Measurements from ENCODE around the gene LPCAT4.

Gene LPCAT4

DNA sequence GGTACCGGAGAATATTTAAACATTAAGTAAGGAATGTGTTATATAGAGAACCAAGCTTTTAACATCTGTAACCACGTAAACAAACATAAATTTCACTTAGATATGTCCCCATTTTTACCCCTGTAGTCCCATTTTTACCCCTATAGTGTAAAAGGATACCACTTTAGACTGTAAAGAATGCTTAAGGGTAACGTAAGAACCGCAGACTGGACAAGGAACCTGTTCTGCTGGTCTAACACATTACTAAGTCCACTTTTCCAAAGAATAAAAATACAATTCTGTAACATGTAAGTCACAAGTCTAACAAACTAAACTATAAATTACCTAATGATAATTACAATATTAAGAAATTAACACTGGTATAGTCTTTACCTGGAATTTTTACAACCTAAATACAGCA, 32.3 kb downstream of the LPCAT4 start:
- in situ Hi-C loops (cut with HindIII; ENCODE audit: low pct_ligation_motif_present, low sequenced_read_pairs) = loop anchor here (25.0 kb wide), 1 partner anchor 97 kb away; the partner anchor contains the start of gene EMC4

DNA sequence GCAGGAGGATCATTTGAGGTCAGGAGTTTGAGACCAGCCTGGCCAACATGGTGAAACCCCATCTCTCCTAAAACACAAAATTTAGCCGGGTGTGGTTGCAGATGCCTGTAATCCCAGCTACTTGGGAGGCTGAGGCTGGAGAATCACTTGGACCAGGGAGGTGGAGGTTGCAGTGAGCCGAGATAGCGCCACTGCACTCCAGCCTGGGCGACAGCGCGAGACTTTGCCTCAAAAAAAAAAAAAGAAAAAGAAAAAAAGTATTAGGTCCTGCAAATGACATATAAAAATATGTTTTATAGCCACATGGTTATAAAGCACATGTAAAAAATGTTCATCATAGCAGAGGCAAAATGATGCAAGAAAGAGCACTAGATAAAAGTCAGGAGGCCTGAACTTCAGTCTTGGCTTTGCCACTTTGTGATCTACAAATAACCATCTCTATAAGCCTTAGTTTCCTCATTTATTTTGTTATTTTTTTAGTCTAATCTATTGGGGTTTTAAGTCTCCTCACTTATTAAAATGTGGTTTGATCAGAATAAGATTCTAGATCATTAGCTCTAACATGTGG, 34.4 kb downstream of the LPCAT4 start:
- H3K4me3 ChIP-seq (ENCODE audit: low read depth, low read length) = no peak overlapping the region
- H3K36me3 ChIP-seq (replicated peaks) = no peaks in the 10 kb centered on the region
- in situ Hi-C loops (cut with HindIII; ENCODE audit: low pct_ligation_motif_present, low sequenced_read_pairs) = loop anchor here (25.0 kb wide), 1 partner anchor 95 kb away; the partner anchor contains the start of gene EMC4
- no peak overlapping the region for H3K27ac ChIP-seq
- no peaks in the 10 kb centered on the region for H3K27me3 ChIP-seq (replicated peaks)
- TF ChIP-seq, protein P1, sequence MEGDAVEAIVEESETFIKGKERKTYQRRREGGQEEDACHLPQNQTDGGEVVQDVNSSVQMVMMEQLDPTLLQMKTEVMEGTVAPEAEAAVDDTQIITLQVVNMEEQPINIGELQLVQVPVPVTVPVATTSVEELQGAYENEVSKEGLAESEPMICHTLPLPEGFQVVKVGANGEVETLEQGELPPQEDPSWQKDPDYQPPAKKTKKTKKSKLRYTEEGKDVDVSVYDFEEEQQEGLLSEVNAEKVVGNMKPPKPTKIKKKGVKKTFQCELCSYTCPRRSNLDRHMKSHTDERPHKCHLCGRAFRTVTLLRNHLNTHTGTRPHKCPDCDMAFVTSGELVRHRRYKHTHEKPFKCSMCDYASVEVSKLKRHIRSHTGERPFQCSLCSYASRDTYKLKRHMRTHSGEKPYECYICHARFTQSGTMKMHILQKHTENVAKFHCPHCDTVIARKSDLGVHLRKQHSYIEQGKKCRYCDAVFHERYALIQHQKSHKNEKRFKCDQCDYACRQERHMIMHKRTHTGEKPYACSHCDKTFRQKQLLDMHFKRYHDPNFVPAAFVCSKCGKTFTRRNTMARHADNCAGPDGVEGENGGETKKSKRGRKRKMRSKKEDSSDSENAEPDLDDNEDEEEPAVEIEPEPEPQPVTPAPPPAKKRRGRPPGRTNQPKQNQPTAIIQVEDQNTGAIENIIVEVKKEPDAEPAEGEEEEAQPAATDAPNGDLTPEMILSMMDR (IDR thresholded peaks at IDR 0.05; ENCODE audit: low read depth, low read length, missing control alignments) = no peak
- no peak for DNase-seq

More for the DNA sequence above, 32.3 kb downstream of the LPCAT4 start:
- H3K4me3 ChIP-seq (ENCODE audit: low read depth, low read length) = peak overlapping the region; percentile 10
- TF ChIP-seq, protein P1 (IDR thresholded peaks at IDR 0.05; ENCODE audit: low read depth, low read length, missing control alignments) = no peak
- DNase-seq = no peak
- no peaks in the 10 kb centered on the region for H3K36me3 ChIP-seq (replicated peaks)
- H3K27me3 ChIP-seq (replicated peaks) = no peaks in the 10 kb centered on the region
- peak overlapping the region; percentile 61 for H3K27ac ChIP-seq

DNA sequence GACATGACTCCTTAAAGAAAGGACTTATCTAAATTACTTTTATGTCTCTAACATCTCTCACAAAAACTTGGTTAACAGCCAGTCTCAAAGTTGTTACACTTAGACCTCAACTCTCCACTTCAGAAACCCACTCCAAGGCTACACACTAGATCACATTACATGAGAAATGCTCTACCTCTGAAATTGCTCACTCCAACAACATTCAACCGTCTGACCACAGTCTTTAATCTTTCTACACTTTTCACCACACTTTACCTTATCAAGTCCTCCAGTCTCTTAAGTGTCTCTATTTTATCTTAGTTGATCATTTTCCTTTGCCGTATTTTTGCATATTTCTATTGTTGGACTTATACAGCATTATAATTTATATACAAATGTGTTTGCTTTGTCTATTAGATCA, 35.2 kb downstream of the LPCAT4 start:
- Histone ChIP-seq H3K27ac (no peak overlapping the region), H3K27me3 (replicated peaks) (no peaks in the 10 kb centered on the region), H3K4me3 (ENCODE audit: low read depth, low read length) (no peak overlapping the region), H3K36me3 (replicated peaks) (no peaks in the 10 kb centered on the region)
- no peak for DNase-seq
- TF ChIP-seq, protein P1 (IDR thresholded peaks at IDR 0.05; ENCODE audit: low read depth, low read length, missing control alignments) = no peak
- in situ Hi-C loops (cut with HindIII; ENCODE audit: low pct_ligation_motif_present, low sequenced_read_pairs) = loop anchor here (25.0 kb wide), 1 partner anchor 95 kb away; the partner anchor contains the start of gene EMC4

DNA sequence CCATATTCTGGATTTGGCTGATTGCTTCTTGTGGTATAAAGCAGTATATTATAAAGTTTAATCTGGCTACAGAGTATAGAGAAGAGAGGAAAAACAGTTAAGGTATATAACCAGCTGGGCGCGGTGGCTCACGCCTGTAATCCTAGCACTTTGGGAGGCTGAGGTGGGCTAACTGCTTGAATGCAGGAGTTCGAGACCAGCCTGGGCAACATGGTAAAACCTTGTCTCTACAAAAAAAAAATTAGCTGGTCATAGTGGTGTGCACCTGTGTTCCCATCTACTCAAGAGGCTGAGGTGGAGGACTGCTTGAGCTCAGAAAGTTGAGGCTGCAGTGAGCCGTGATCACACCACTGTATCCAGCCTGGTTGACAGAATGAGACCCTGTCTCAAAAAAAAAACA, 36.7 kb downstream of the LPCAT4 start:
- TF ChIP-seq, protein P1 (IDR thresholded peaks at IDR 0.05; ENCODE audit: low read depth, low read length, missing control alignments) = no peak
- no peak overlapping the region for H3K27ac ChIP-seq
- H3K27me3 ChIP-seq (replicated peaks) = no peaks in the 10 kb centered on the region
- H3K4me3 ChIP-seq (ENCODE audit: low read depth, low read length) = no peak overlapping the region
- in situ Hi-C loops (cut with HindIII; ENCODE audit: low pct_ligation_motif_present, low sequenced_read_pairs) = loop anchor here (25.0 kb wide), 1 partner anchor 93 kb away; the partner anchor contains the start of gene EMC4
- H3K36me3 ChIP-seq (replicated peaks) = no peaks in the 10 kb centered on the region
- DNase-seq = no peak

DNA sequence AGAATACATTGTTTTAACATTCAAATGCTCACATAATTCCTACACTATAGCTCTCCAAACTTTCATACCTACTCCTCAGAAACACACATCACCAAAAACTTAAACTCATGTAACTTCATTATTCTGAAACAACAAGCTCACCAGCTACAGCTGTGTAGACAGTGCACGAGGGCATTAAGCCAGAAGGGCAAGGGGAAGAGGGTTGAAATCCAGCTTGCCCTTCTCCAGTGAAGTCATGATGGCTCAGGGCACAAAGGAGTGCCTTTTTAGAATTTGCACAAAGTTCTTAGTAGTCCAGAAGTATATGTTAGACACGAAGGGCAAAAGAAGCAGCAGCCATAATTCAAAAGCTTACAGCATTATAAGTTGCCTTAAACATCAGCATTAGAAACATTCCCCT, 38.0 kb downstream of the LPCAT4 start:
- Histone ChIP-seq H3K27me3 (replicated peaks) (no peaks in the 10 kb centered on the region), H3K36me3 (replicated peaks) (no peaks in the 10 kb centered on the region), H3K27ac (no peak overlapping the region), H3K4me3 (ENCODE audit: low read depth, low read length) (no peak overlapping the region)
- in situ Hi-C loops (cut with HindIII; ENCODE audit: low pct_ligation_motif_present, low sequenced_read_pairs) = loop anchor here (25.0 kb wide), 1 partner anchor 92 kb away; the partner anchor contains the start of gene EMC4
- TF ChIP-seq, protein P1 (IDR thresholded peaks at IDR 0.05; ENCODE audit: low read depth, low read length, missing control alignments) = no peak
- no peak for DNase-seq
